Epidermal melanocyte (primary cell): ENCODE data around the gene UNC5C.

Source experiments
- DNase-seq: peaks from one replicate; pipeline ENCODE4 v3.0.0; 2011; ENCODE audit warnings: low spot score; ENCODE audit not compliant: insufficient read length

UNC5C gene

GRCh38 chr4:95268819-95269565 lies 279.8 kb downstream of the UNC5C start:
- DNase-seq: no peak

- peak; percentile 25 for DNase-seq
Observed at GRCh38 chr4:95267081-95267480, 281.7 kb downstream of the UNC5C start.

- DNase-seq: no peak
Observed at GRCh38 chr4:95265814-95266740, 282.7 kb downstream of the UNC5C start.

GRCh38 chr4:95264843-95265242 lies 283.9 kb downstream of the UNC5C start:
- DNase-seq: no peak

GRCh38 chr4:95263960-95264359 lies 284.8 kb downstream of the UNC5C start:
- no peak for DNase-seq

- no peak for DNase-seq
Observed at GRCh38 chr4:95263391-95263790, 285.4 kb downstream of the UNC5C start.

- DNase-seq: no peak
Observed at GRCh38 chr4:95256108-95256835, 292.5 kb downstream of the UNC5C start.

GRCh38 chr4:95255396-95256107 lies 293.2 kb downstream of the UNC5C start:
- no peak for DNase-seq

GRCh38 chr4:95251568-95251967 lies 297.2 kb downstream of the UNC5C start:
- DNase-seq: no peak

GRCh38 chr4:95250544-95251137 lies 298.1 kb downstream of the UNC5C start:
- DNase-seq: no peak

GRCh38 chr4:95249426-95250021 lies 299.2 kb downstream of the UNC5C start:
- DNase-seq: no peak

- DNase-seq: no peak
Observed at GRCh38 chr4:95248720-95249425, 299.9 kb downstream of the UNC5C start.

- no peak for DNase-seq
Observed at GRCh38 chr4:95243892-95244291, 304.9 kb downstream of the UNC5C start.

GRCh38 chr4:95238554-95238953 lies 310.2 kb downstream of the UNC5C start:
- DNase-seq: no peak

- no peak for DNase-seq
Observed at GRCh38 chr4:95232358-95233156, 316.2 kb downstream of the UNC5C start.

GRCh38 chr4:95231681-95232080 lies 317.1 kb downstream of the UNC5C start:
- no peak for DNase-seq

GRCh38 chr4:95225849-95226248 lies 322.9 kb downstream of the UNC5C start:
- no peak for DNase-seq

GRCh38 chr4:95224402-95224801 lies 324.4 kb downstream of the UNC5C start:
- DNase-seq: no peak
